ENCODE results near the gene NTRK2. TPM values are rescaled to one million over a fixed set of nuclear protein-coding genes. Genes with fewer than 3 reads are reported as not detected.

The NTRK2 gene
- total and polyA plus RNA-seq, 4 donors, result 0.88 to 48.1 (median 28.2) TPM

GRCh38 chr9:84997472-84997871 lies 327.9 kb downstream of the NTRK2 start:
- peaks cover 3% of the 10 kb centered on the region for H3K9me3 ChIP-seq (ENCODE audit: control insufficient read depth, low read length)
- no peaks in the 10 kb centered on the region for H3K4me1 ChIP-seq (ENCODE audit: control insufficient read depth in 1 of 2, insufficient read depth in 2 of 2, low read length in 2 of 2)
- DNase-seq (no peak), ATAC-seq (ENCODE audit: low FRiP score) (no peak)
- no peaks in the 10 kb centered on the region for H3K27me3 ChIP-seq (ENCODE audit: control insufficient read depth in 1 of 2, insufficient read depth in 2 of 2, low read length in 1 of 2)
- intact Hi-C loops (cut with DNase I), result no loop called here
- no peak overlapping the region for H3K4me3 ChIP-seq (ENCODE audit: low read length in 2 of 2)
- 85 to 86% methylated on average over 2 of the region's 2 CpGs for WGBS, 2 donors
- H3K27ac ChIP-seq (ENCODE audit: low read depth in 1 of 2, low read length in 2 of 2), result no peak overlapping the region
- no peaks in the 10 kb centered on the region for H3K36me3 ChIP-seq (ENCODE audit: control insufficient read depth in 1 of 2, insufficient read depth in 2 of 2, low read length in 1 of 2)

GRCh38 chr9:84998639-84999038 lies 329.1 kb downstream of the NTRK2 start:
- Histone ChIP-seq H3K4me3 (ENCODE audit: low read length in 2 of 2) (no peak overlapping the region), H3K9me3 (ENCODE audit: control insufficient read depth, low read length) (peaks cover 1% of the 10 kb centered on the region), H3K27ac (ENCODE audit: low read depth in 1 of 2, low read length in 2 of 2) (no peak overlapping the region), H3K36me3 (ENCODE audit: control insufficient read depth in 1 of 2, insufficient read depth in 2 of 2, low read length in 1 of 2) (no peaks in the 10 kb centered on the region), H3K27me3 (ENCODE audit: control insufficient read depth in 1 of 2, insufficient read depth in 2 of 2, low read length in 1 of 2) (no peaks in the 10 kb centered on the region), H3K4me1 (ENCODE audit: control insufficient read depth in 1 of 2, insufficient read depth in 2 of 2, low read length in 2 of 2) (no peaks in the 10 kb centered on the region)
- 50 to 76% methylated on average over 2 of the region's 2 CpGs for WGBS, 2 donors
- intact Hi-C loops (cut with DNase I), result no loop called here
- DNase-seq (no peak), ATAC-seq (ENCODE audit: low FRiP score) (no peak)

GRCh38 chr9:84999788-85000187 lies 330.3 kb downstream of the NTRK2 start:
- ATAC-seq (ENCODE audit: low FRiP score) (no peak), DNase-seq (no peak)
- H3K27ac ChIP-seq (ENCODE audit: low read depth in 1 of 2, low read length in 2 of 2), result no peak overlapping the region
- no peak overlapping the region for H3K4me3 ChIP-seq (ENCODE audit: low read length in 2 of 2)
- WGBS, 2 donors, result 81 to 88% methylated on average over 7 of the region's 7 CpGs
- intact Hi-C loops (cut with DNase I), result no loop called here
- no peaks in the 10 kb centered on the region for H3K36me3 ChIP-seq (ENCODE audit: control insufficient read depth in 1 of 2, insufficient read depth in 2 of 2, low read length in 1 of 2)
- H3K27me3 ChIP-seq (ENCODE audit: control insufficient read depth in 1 of 2, insufficient read depth in 2 of 2, low read length in 1 of 2), result no peaks in the 10 kb centered on the region
- H3K4me1 ChIP-seq (ENCODE audit: control insufficient read depth in 1 of 2, insufficient read depth in 2 of 2, low read length in 2 of 2), result no peaks in the 10 kb centered on the region
- H3K9me3 ChIP-seq (ENCODE audit: control insufficient read depth, low read length), result peaks cover 1% of the 10 kb centered on the region

- DNase-seq (no peak), ATAC-seq (ENCODE audit: low FRiP score) (no peak)
- Histone ChIP-seq H3K4me1 (ENCODE audit: control insufficient read depth in 1 of 2, insufficient read depth in 2 of 2, low read length in 2 of 2) (no peaks in the 10 kb centered on the region), H3K36me3 (ENCODE audit: control insufficient read depth in 1 of 2, insufficient read depth in 2 of 2, low read length in 1 of 2) (no peaks in the 10 kb centered on the region), H3K27ac (ENCODE audit: low read depth in 1 of 2, low read length in 2 of 2) (no peak overlapping the region), H3K27me3 (ENCODE audit: control insufficient read depth in 1 of 2, insufficient read depth in 2 of 2, low read length in 1 of 2) (no peaks in the 10 kb centered on the region), H3K9me3 (ENCODE audit: control insufficient read depth, low read length) (peaks cover 1% of the 10 kb centered on the region), H3K4me3 (ENCODE audit: low read length in 2 of 2) (no peak overlapping the region)
- intact Hi-C loops (cut with DNase I), result no loop called here
- WGBS, 2 donors, result 97 to 100% methylated on average over 1 of the region's 1 CpG
Measured at GRCh38 chr9:85001925-85002324, 332.4 kb downstream of the NTRK2 start.

- Histone ChIP-seq H3K27ac (ENCODE audit: low read depth in 1 of 2, low read length in 2 of 2) (no peak overlapping the region), H3K4me1 (ENCODE audit: control insufficient read depth in 1 of 2, insufficient read depth in 2 of 2, low read length in 2 of 2) (no peaks in the 10 kb centered on the region), H3K36me3 (ENCODE audit: control insufficient read depth in 1 of 2, insufficient read depth in 2 of 2, low read length in 1 of 2) (no peaks in the 10 kb centered on the region), H3K9me3 (ENCODE audit: control insufficient read depth, low read length) (peaks cover 4% of the 10 kb centered on the region), H3K27me3 (ENCODE audit: control insufficient read depth in 1 of 2, insufficient read depth in 2 of 2, low read length in 1 of 2) (no peaks in the 10 kb centered on the region), H3K4me3 (ENCODE audit: low read length in 2 of 2) (no peak overlapping the region)
- no peak for DNase-seq
- 63 to 82% methylated on average over 3 of the region's 3 CpGs for WGBS, 2 donors
- ATAC-seq (ENCODE audit: low FRiP score), result no peak
- intact Hi-C loops (cut with DNase I), result no loop called here
Measured at GRCh38 chr9:85004818-85005413, 335.4 kb downstream of the NTRK2 start.

- Histone ChIP-seq H3K4me1 (ENCODE audit: control insufficient read depth in 1 of 2, insufficient read depth in 2 of 2, low read length in 2 of 2) (no peaks in the 10 kb centered on the region), H3K36me3 (ENCODE audit: control insufficient read depth in 1 of 2, insufficient read depth in 2 of 2, low read length in 1 of 2) (no peaks in the 10 kb centered on the region), H3K9me3 (ENCODE audit: control insufficient read depth, low read length) (peaks cover 3% of the 10 kb centered on the region), H3K4me3 (ENCODE audit: low read length in 2 of 2) (no peak overlapping the region), H3K27me3 (ENCODE audit: control insufficient read depth in 1 of 2, insufficient read depth in 2 of 2, low read length in 1 of 2) (no peaks in the 10 kb centered on the region), H3K27ac (ENCODE audit: low read depth in 1 of 2, low read length in 2 of 2) (no peak overlapping the region)
- DNase-seq (no peak), ATAC-seq (ENCODE audit: low FRiP score) (no peak)
- intact Hi-C loops (cut with DNase I), result no loop called here
- WGBS, 2 donors, result 94 to 100% methylated on average over 1 of the region's 1 CpG
Measured at GRCh38 chr9:85007748-85008147, 338.2 kb downstream of the NTRK2 start.

GRCh38 chr9:85008215-85008614 lies 338.7 kb downstream of the NTRK2 start:
- intact Hi-C loops (cut with DNase I), result no loop called here
- WGBS, 2 donors, result 78 to 84% methylated on average over 3 of the region's 3 CpGs
- no peaks in the 10 kb centered on the region for H3K4me1 ChIP-seq (ENCODE audit: control insufficient read depth in 1 of 2, insufficient read depth in 2 of 2, low read length in 2 of 2)
- H3K27me3 ChIP-seq (ENCODE audit: control insufficient read depth in 1 of 2, insufficient read depth in 2 of 2, low read length in 1 of 2), result no peaks in the 10 kb centered on the region
- no peak for DNase-seq
- no peak overlapping the region for H3K4me3 ChIP-seq (ENCODE audit: low read length in 2 of 2)
- H3K9me3 ChIP-seq (ENCODE audit: control insufficient read depth, low read length), result peaks cover 3% of the 10 kb centered on the region
- H3K36me3 ChIP-seq (ENCODE audit: control insufficient read depth in 1 of 2, insufficient read depth in 2 of 2, low read length in 1 of 2), result no peaks in the 10 kb centered on the region
- no peak for ATAC-seq (ENCODE audit: low FRiP score)
- no peak overlapping the region for H3K27ac ChIP-seq (ENCODE audit: low read depth in 1 of 2, low read length in 2 of 2)

GRCh38 chr9:85009251-85009650 lies 339.7 kb downstream of the NTRK2 start:
- no peak for DNase-seq
- Histone ChIP-seq H3K9me3 (ENCODE audit: control insufficient read depth, low read length) (peaks cover 3% of the 10 kb centered on the region), H3K27me3 (ENCODE audit: control insufficient read depth in 1 of 2, insufficient read depth in 2 of 2, low read length in 1 of 2) (no peaks in the 10 kb centered on the region), H3K4me3 (ENCODE audit: low read length in 2 of 2) (no peak overlapping the region), H3K36me3 (ENCODE audit: control insufficient read depth in 1 of 2, insufficient read depth in 2 of 2, low read length in 1 of 2) (no peaks in the 10 kb centered on the region), H3K27ac (ENCODE audit: low read depth in 1 of 2, low read length in 2 of 2) (no peak overlapping the region), H3K4me1 (ENCODE audit: control insufficient read depth in 1 of 2, insufficient read depth in 2 of 2, low read length in 2 of 2) (no peaks in the 10 kb centered on the region)
- intact Hi-C loops (cut with DNase I), result no loop called here
- no peak for ATAC-seq (ENCODE audit: low FRiP score)
- WGBS, 2 donors, result 61 to 65% methylated on average over 1 of the region's 1 CpG

GRCh38 chr9:85013703-85014102 lies 344.2 kb downstream of the NTRK2 start:
- no peak for DNase-seq
- no peak for ATAC-seq (ENCODE audit: low FRiP score)
- H3K4me3 ChIP-seq (ENCODE audit: low read length in 2 of 2), result no peak overlapping the region
- WGBS, 2 donors, result 97 to 100% methylated on average over 1 of the region's 1 CpG
- H3K4me1 ChIP-seq (ENCODE audit: control insufficient read depth in 1 of 2, insufficient read depth in 2 of 2, low read length in 2 of 2), result no peaks in the 10 kb centered on the region
- H3K27me3 ChIP-seq (ENCODE audit: control insufficient read depth in 1 of 2, insufficient read depth in 2 of 2, low read length in 1 of 2), result no peaks in the 10 kb centered on the region
- no peaks in the 10 kb centered on the region for H3K9me3 ChIP-seq (ENCODE audit: control insufficient read depth, low read length)
- H3K36me3 ChIP-seq (ENCODE audit: control insufficient read depth in 1 of 2, insufficient read depth in 2 of 2, low read length in 1 of 2), result no peaks in the 10 kb centered on the region
- intact Hi-C loops (cut with DNase I), result no loop called here
- no peak overlapping the region for H3K27ac ChIP-seq (ENCODE audit: low read depth in 1 of 2, low read length in 2 of 2)
